ENCODE data around the gene SPATA25.

The SPATA25 gene

DNA sequence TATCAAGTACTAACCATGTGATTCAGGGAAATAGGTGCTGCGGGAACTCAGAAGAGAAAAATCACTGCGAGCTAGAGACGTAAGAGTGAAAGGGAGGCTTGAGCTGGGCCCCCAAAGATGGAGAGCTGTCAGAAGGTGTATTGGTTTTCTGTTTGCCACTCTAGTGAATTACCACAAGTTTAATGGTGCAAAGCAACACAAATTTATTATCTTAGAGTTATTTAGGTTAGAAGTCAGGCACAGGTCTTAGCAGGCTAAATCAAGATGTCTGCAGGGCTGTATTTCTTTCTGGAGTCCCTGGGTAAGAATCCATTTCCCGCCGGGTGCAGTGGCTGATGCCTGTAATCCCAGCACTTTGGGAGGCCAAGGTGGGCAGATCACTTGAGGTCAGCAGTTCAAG, 27.5 kb downstream of the SPATA25 start:
- Histone ChIP-seq H3K4me3 (IDR thresholded peaks at IDR 0.05; ENCODE audit: insufficient read depth, low read depth, low read length) (no peak overlapping the region), H3K4me2 (no peak overlapping the region), H2AFZ (ENCODE audit: low read depth) (no peak overlapping the region), H3K27me3 (ENCODE audit: insufficient read depth, low read depth) (no peaks in the 10 kb centered on the region), H3K9ac (no peak overlapping the region), H3K79me2 (ENCODE audit: insufficient read depth, low read depth) (peaks cover 19% of the 10 kb centered on the region), H3K36me3 (ENCODE audit: insufficient read depth) (no peaks in the 10 kb centered on the region), H4K20me1 (ENCODE audit: insufficient read depth) (no peaks in the 10 kb centered on the region), H3K4me1 (ENCODE audit: low read depth, poor library complexity, severe bottlenecking) (peaks cover 30% of the 10 kb centered on the region), H3K27ac (no peak overlapping the region)
- TF ChIP-seq, protein P1, sequence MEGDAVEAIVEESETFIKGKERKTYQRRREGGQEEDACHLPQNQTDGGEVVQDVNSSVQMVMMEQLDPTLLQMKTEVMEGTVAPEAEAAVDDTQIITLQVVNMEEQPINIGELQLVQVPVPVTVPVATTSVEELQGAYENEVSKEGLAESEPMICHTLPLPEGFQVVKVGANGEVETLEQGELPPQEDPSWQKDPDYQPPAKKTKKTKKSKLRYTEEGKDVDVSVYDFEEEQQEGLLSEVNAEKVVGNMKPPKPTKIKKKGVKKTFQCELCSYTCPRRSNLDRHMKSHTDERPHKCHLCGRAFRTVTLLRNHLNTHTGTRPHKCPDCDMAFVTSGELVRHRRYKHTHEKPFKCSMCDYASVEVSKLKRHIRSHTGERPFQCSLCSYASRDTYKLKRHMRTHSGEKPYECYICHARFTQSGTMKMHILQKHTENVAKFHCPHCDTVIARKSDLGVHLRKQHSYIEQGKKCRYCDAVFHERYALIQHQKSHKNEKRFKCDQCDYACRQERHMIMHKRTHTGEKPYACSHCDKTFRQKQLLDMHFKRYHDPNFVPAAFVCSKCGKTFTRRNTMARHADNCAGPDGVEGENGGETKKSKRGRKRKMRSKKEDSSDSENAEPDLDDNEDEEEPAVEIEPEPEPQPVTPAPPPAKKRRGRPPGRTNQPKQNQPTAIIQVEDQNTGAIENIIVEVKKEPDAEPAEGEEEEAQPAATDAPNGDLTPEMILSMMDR (conservative IDR thresholded peaks at IDR 0.05; ENCODE audit: low read depth, low read length) = no peak

DNA sequence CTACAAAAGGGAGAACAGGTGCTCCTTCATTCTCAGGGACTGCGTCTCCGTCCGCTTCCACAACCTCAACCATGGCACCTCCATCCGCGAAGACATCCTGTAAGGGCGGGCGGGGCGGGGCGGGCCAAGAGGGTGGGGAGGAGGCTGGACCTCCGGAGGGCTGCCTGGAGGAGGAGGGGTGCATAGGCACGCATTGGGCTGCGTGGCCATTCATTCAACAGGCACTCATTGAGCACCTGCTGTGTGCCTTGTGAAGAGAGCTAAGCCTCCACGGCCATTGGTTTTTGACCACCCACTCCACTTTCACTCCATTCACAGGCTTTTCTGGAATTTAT, 29.6 kb downstream of the SPATA25 start:
- Histone ChIP-seq H3K27ac (no peak overlapping the region; the same call in 1 of the 2 replicates), H3K36me3 (ENCODE audit: insufficient read depth) (no peaks in the 10 kb centered on the region), H2AFZ (ENCODE audit: low read depth) (peak overlapping the region; percentile 95), H3K27me3 (ENCODE audit: insufficient read depth, low read depth) (no peaks in the 10 kb centered on the region), H3K4me2 (peak overlapping the region; percentile 93), H3K9ac (peak overlapping the region; percentile 52; the same call in 1 of the 2 replicates), H4K20me1 (ENCODE audit: insufficient read depth) (no peaks in the 10 kb centered on the region), H3K79me2 (ENCODE audit: insufficient read depth, low read depth) (peaks cover 24% of the 10 kb centered on the region), H3K4me1 (ENCODE audit: low read depth, poor library complexity, severe bottlenecking) (peaks cover 30% of the 10 kb centered on the region), H3K4me3 (IDR thresholded peaks at IDR 0.05; ENCODE audit: insufficient read depth, low read depth, low read length) (no peak overlapping the region)
- TF ChIP-seq, protein P1 (conservative IDR thresholded peaks at IDR 0.05; ENCODE audit: low read depth, low read length) = no peak

DNA sequence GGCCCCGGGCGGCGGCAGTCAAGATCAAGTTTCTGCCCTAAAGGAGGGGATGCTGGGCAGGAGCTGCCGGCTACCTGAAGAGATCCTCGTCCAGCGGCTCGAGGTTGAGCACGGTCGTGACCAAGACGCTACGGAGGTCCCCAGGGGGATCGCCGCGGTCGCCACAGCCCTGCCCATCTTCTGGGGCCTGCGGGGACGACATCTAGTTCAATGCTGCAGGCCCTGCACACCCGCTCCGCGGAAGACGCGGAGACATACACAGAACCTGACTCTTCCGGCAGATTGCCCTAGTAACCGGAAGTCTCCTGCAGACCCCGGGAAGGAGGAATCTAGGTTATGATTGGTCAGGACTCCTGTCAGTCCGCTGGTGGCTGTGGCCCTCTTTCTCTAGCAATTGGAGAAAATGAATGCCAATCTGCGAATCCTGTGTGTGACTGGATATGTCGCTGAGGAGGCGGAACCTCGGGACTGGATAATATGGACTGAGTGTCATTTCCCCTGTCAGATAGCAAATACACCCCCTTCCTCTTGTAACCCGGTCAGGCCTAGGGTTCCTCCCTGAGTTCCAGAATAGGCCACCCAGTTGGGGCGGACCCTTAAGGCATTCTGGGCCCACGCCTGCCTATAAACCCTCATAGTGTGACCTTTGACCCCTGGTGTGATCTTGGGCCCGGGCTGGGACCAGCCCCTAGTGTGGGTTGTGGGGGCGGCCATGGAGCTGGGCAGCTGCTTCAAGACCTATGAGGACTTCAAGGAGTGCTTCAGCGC, 30.1 kb downstream of the SPATA25 start, which contains the start of the genes ACOT8 and ZSWIM3:
Gene ACOT8 (minus strand): TSS at position 279 of the 768 bp plus-strand sequence. CDS start 77 bp downstream, at position 202.
Gene ZSWIM3 (plus strand): TSS at position 501 of the 768 bp plus-strand sequence. CDS start 212 bp downstream, at position 713.
- Histone ChIP-seq H3K79me2 (ENCODE audit: insufficient read depth, low read depth) (peaks cover 24% of the 10 kb centered on the region), H3K27ac (peak within 1 kb of the TSS; percentile 13; the same call in 1 of the 2 replicates), H3K36me3 (ENCODE audit: insufficient read depth) (no peaks in the 10 kb centered on the region), H3K27me3 (ENCODE audit: insufficient read depth, low read depth) (no peaks in the 10 kb centered on the region), H3K9ac (peak within 1 kb of the TSS; percentile 56; the same call in 1 of the 2 replicates), H4K20me1 (ENCODE audit: insufficient read depth) (no peaks in the 10 kb centered on the region), H3K4me2 (peak within 1 kb of the TSS; percentile 93), H3K4me1 (ENCODE audit: low read depth, poor library complexity, severe bottlenecking) (peaks cover 30% of the 10 kb centered on the region), H3K4me3 (IDR thresholded peaks at IDR 0.05; ENCODE audit: insufficient read depth, low read depth, low read length) (no peak within 1 kb of the TSS), H2AFZ (ENCODE audit: low read depth) (peak within 1 kb of the TSS; percentile 95)
- TF ChIP-seq, protein P1 (conservative IDR thresholded peaks at IDR 0.05; ENCODE audit: low read depth, low read length) = no peak

DNA sequence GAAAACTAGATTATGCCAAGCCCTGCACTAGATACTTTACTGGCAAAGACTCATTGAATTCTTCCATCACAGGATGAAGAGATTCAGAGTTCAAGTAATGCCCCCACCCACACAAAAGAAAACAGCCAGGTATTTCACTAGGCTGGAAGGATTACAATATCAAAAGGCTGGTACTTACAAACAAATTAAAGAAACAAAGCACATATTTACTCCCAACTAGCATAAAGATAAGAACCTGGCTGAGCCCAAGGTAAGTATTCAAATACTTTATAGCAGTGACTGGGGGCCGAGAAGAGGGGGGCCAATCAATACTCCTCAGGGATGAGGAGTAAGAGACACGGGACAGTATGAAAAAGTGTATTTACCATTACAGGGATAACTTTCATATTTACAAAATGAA, 33.9 kb downstream of the SPATA25 start:
- Histone ChIP-seq H3K4me2 (no peak overlapping the region), H4K20me1 (ENCODE audit: insufficient read depth) (no peaks in the 10 kb centered on the region)

More for the DNA sequence above, 33.9 kb downstream of the SPATA25 start:
- Histone ChIP-seq H3K9ac (no peak overlapping the region), H3K4me1 (ENCODE audit: low read depth, poor library complexity, severe bottlenecking) (peaks cover 20% of the 10 kb centered on the region), H3K4me3 (IDR thresholded peaks at IDR 0.05; ENCODE audit: insufficient read depth, low read depth, low read length) (no peak overlapping the region), H2AFZ (ENCODE audit: low read depth) (no peak overlapping the region), H3K36me3 (ENCODE audit: insufficient read depth) (no peaks in the 10 kb centered on the region), H3K27ac (no peak overlapping the region), H3K79me2 (ENCODE audit: insufficient read depth, low read depth) (peaks cover 24% of the 10 kb centered on the region), H3K27me3 (ENCODE audit: insufficient read depth, low read depth) (no peaks in the 10 kb centered on the region)
- TF ChIP-seq, protein P1 (conservative IDR thresholded peaks at IDR 0.05; ENCODE audit: low read depth, low read length) = no peak

All from KMS-11 (cell line).